Activated naive CD4-positive, alpha-beta T cell treated with anti-CD3 and anti-CD28 coated beads for 36 hours (primary cell): ENCODE data around the gene LRP1B. TPM values are rescaled to one million over a fixed set of nuclear protein-coding genes. Genes with fewer than 3 reads are reported as not detected.
"Not testable (repeated sequence)": the region's sequence is repeated elsewhere in the genome, so short reads cannot be mapped to it uniquely, and the experiment has no call there.

Experiments used
- CTCF ChIA-PET: fragments of 350-600 bp; sonication (Branson Sonifier 250); formaldehyde crosslinking; loops from one replicate; lab custom pipeline; 2021; ENCODE audit warnings: antibody characterized with exemption; lab: Charles Lee
- DNase-seq: peaks from one replicate; pipeline ENCODE4 v3.0.0-alpha.2; 2020
- H3K27ac Mint-ChIP-seq: one replicate; pipeline ENCODE4 v1.8.0; 2021; ENCODE audit warnings: mild to moderate bottlenecking, mixed read lengths
- H3K27me3 Mint-ChIP-seq: one replicate; pipeline ENCODE4 v1.8.0; 2021; ENCODE audit warnings: low read depth, mixed read lengths
- H3K36me3 Mint-ChIP-seq: one replicate; pipeline ENCODE4 v1.8.0; 2021; ENCODE audit warnings: low read depth, mixed read lengths
- H3K4me1 Mint-ChIP-seq: one replicate; pipeline ENCODE4 v1.8.0; 2021; ENCODE audit warnings: low read depth, mixed read lengths
- H3K4me3 Mint-ChIP-seq: one replicate; pipeline ENCODE4 v1.8.0; 2021; ENCODE audit warnings: mild to moderate bottlenecking, moderate library complexity, mixed read lengths
- H3K9me3 Mint-ChIP-seq: one replicate; pipeline ENCODE4 v1.8.0; 2021; ENCODE audit warnings: mixed read lengths
- intact Hi-C: fragments of 100-400 bp; cut with micrococcal nuclease; formaldehyde crosslinking; loops from one replicate; pipeline ENCODE4 v1.15.1; 2023
- total RNA-seq, 2 experiments: library from RNA; stranded (reverse); gene quantifications; one replicate each; pipeline ENCODE4 v1.2.3, GENCODE V29; 2021

Gene LRP1B
- total RNA-seq, 2 experiments from 2014 or later, result not detected

DNA sequence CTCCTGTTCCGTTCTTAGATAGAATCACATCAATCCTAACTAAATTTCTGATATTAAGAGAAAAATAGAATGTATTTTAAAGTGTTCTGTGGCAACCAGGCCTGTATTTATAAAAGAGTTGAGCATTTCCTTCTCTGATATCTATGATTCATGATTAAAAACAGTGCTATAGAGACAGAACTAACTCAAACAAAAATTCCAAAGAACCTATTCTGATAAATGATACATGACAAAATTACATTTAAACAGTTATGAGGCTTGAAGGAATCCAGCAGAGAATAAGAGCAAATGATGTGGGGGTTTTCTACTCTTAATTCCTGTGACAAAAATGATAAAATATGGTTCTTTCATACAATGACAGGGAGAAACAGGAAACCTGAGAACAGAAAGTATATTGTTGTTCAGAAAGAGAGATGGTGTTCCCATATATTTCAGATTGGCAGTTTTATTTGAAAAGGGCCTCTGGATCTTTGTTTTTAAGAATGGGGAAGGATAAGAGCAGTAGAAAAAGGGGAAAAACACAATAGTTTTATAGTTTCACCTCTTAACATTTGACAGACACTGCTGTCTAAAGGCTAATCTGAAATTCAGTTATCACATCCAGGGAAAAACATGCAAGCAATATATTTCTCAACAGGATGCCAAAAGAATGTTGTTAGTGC is 944.3 kb downstream of the LRP1B start:
- Mint-ChIP-seq H3K4me3 (no peak overlapping the region), H3K27me3 (no peaks in the 10 kb centered on the region), H3K36me3 (no peaks in the 10 kb centered on the region), H3K27ac (no peak overlapping the region), H3K4me1 (no peaks in the 10 kb centered on the region), H3K9me3 (peaks cover 2% of the 10 kb centered on the region)
- DNase-seq, result no peak
- intact Hi-C loops, result no loop called here
- CTCF ChIA-PET, result no interaction called here

DNA sequence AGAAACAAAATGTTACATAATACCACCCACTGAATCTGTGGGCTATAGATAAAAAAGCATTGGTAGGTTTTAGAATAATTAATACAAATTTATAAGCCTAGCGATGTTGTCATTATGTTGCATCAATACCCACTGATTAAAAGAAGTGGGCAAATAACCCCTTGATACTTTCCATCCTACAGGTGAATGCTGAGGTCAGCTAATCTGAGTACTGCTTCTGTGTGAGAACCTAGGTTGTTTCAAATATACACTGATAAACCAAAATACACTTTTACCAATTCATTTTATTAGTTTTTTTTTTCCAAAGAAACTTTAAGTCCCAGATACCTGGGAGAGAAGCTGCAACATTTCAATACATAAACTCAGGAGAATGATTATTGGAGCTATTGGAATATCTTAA is 948.6 kb downstream of the LRP1B start:
- no peak overlapping the region for H3K4me3 Mint-ChIP-seq

DNA sequence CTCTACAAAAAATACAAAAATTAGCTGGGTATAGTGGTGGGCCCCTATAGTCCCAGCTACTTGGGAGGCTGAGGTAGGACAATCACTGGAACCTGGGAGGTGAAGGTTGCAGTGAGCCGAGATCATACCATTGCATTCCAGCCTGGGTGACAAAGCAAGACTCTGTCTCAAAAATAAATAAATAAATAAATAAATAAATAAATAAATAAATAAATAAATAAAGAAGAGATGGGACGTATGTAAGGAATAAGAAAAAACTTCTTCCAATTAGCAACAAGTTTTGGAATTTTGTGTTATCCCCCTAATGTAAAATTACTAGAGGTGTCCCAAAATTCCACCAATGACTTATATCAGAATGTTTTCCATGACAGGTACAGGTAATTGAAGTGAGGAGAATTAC is 961.7 kb downstream of the LRP1B start:
- H3K9me3 Mint-ChIP-seq, DNase-seq, H3K27ac Mint-ChIP-seq, H3K4me3 Mint-ChIP-seq, H3K27me3 Mint-ChIP-seq, H3K4me1 Mint-ChIP-seq, intact Hi-C loops, H3K36me3 Mint-ChIP-seq, CTCF ChIA-PET: not testable (repeated sequence)

More for the DNA sequence above, 948.6 kb downstream of the LRP1B start:
- peaks cover 3% of the 10 kb centered on the region for H3K9me3 Mint-ChIP-seq
- H3K27ac Mint-ChIP-seq, result no peak overlapping the region
- intact Hi-C loops, result no loop called here
- no peaks in the 10 kb centered on the region for H3K4me1 Mint-ChIP-seq
- DNase-seq, result no peak
- H3K36me3 Mint-ChIP-seq, result no peaks in the 10 kb centered on the region
- CTCF ChIA-PET, result interaction anchor here (1.5 kb wide), 1 partner anchor 9 kb away, joined by 4 read pairs; no protein-coding TSS in a partner anchor
- H3K27me3 Mint-ChIP-seq, result no peaks in the 10 kb centered on the region

GRCh38 chr2:141162314-141162713 is 968.5 kb downstream of the LRP1B start:
- no peaks in the 10 kb centered on the region for H3K4me1 Mint-ChIP-seq
- peaks cover 6% of the 10 kb centered on the region for H3K9me3 Mint-ChIP-seq
- H3K36me3 Mint-ChIP-seq, result no peaks in the 10 kb centered on the region

DNA sequence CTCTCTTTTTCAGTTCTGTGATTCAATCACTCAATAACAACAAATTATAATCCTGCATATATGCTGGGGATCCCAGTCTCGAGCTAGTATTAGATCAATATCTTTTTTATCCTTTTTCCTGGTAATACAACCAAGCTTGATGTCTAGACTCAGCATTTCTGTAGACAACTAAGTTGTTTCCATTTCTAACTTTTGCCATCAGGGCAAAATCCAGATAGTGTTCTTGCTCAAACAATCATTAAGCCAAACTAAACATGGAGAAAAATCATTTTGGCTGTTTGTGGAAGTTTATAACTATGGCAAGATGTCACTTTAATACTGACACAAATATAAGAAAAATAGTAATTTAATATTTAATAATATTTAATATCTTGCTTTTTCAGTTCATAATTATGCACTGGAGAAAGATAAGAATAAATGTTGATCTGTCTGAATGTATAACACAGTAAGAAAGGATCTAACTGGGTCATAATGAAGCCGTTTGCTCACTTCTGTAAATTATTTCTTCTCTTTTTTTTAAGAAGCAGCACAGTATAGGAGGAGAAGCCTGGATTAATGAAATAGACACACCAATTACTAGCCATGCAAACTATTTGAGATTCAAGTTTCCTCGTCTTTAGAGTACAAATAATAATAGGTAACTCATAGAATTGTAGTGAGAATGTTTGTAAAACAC is 979.1 kb downstream of the LRP1B start:
- Mint-ChIP-seq H3K4me1 (no peaks in the 10 kb centered on the region), H3K27ac (no peak overlapping the region), H3K9me3 (peaks cover 2% of the 10 kb centered on the region), H3K36me3 (no peaks in the 10 kb centered on the region), H3K4me3 (no peak overlapping the region), H3K27me3 (no peaks in the 10 kb centered on the region)
- intact Hi-C loops, result no loop called here
- DNase-seq, result no peak
- CTCF ChIA-PET, result no interaction called here

More at GRCh38 chr2:141162314-141162713, 968.5 kb downstream of the LRP1B start:
- intact Hi-C loops, result no loop called here
- Mint-ChIP-seq H3K27ac (no peak overlapping the region), H3K4me3 (no peak overlapping the region), H3K27me3 (no peaks in the 10 kb centered on the region)
- DNase-seq, result no peak
- CTCF ChIA-PET, result no interaction called here

- Mint-ChIP-seq H3K4me1 (no peaks in the 10 kb centered on the region), H3K36me3 (no peaks in the 10 kb centered on the region), H3K4me3 (no peak overlapping the region), H3K27me3 (no peaks in the 10 kb centered on the region), H3K27ac (no peak overlapping the region), H3K9me3 (peaks cover 1% of the 10 kb centered on the region)
- no peak for DNase-seq
- CTCF ChIA-PET, result no interaction called here
- intact Hi-C loops, result no loop called here
Measured at GRCh38 chr2:141142025-141142424, 988.8 kb downstream of the LRP1B start.

DNA sequence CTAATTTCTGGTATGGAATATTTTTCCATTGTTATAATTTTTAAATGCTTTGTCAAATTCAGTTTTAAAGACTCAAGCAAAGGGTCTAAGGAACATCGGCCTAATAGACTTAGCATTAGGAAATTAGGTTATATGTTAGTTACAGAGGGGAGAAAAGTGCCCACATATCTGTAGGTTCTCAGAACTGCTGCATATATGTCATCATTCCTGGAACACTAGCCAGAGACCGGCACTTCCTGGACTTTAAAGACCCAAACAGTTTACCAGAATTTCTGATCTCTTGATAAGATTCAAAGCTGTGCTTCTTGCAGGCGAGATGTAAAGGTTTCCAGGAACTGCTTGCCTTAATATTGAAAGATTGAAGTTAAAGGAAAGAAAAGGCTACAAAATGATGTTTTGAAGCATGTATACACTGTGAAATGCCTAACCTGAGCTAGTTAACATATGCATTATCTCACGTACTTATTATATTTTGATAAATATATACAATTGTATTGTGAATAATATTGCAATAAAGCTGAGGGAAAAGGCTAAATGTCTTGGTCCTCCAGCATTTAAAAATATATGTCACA is 993.6 kb downstream of the LRP1B start:
- Mint-ChIP-seq H3K4me1 (no peaks in the 10 kb centered on the region), H3K27ac (no peak overlapping the region), H3K9me3 (peaks cover 7% of the 10 kb centered on the region), H3K27me3 (no peaks in the 10 kb centered on the region), H3K36me3 (no peaks in the 10 kb centered on the region), H3K4me3 (no peak overlapping the region)
- CTCF ChIA-PET, result interaction anchor here (0.5 kb wide), 1 partner anchor 233 kb away, joined by 3 read pairs; no protein-coding TSS in a partner anchor
- intact Hi-C loops, result no loop called here
- DNase-seq, result no peak

DNA sequence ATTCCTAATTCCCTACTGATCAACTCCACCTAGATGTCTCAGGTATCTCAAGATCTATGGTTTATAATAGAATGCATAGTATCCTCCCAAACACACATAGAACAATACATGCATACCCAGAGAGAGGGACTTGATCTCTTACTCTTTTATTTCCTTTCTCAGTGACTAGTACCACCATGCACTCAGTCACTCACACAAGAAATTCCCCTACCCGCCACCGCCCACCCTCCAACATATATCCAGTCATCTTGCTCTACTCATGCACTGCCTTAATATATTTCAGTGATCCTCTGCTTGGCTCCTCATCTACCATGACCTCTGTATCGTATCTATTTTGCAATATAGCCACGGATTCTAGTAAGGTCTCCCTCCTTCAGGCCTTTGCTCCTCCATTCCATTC is 996.9 kb downstream of the LRP1B start:
- CTCF ChIA-PET, result no interaction called here
- H3K4me1 Mint-ChIP-seq, result no peaks in the 10 kb centered on the region
- no peak overlapping the region for H3K4me3 Mint-ChIP-seq
- intact Hi-C loops, result no loop called here
- H3K36me3 Mint-ChIP-seq, result no peaks in the 10 kb centered on the region
- H3K27ac Mint-ChIP-seq, result no peak overlapping the region
- DNase-seq, result no peak
- H3K27me3 Mint-ChIP-seq, result no peaks in the 10 kb centered on the region
- H3K9me3 Mint-ChIP-seq, result peaks cover 10% of the 10 kb centered on the region

GRCh38 chr2:141125432-141125831 is 1005.4 kb downstream of the LRP1B start:
- Mint-ChIP-seq H3K9me3 (peaks cover 9% of the 10 kb centered on the region), H3K27me3 (no peaks in the 10 kb centered on the region), H3K36me3 (no peaks in the 10 kb centered on the region), H3K4me3 (no peak overlapping the region), H3K4me1 (no peaks in the 10 kb centered on the region), H3K27ac (no peak overlapping the region)
- DNase-seq, result no peak
- intact Hi-C loops, result no loop called here
- CTCF ChIA-PET, result no interaction called here

DNA sequence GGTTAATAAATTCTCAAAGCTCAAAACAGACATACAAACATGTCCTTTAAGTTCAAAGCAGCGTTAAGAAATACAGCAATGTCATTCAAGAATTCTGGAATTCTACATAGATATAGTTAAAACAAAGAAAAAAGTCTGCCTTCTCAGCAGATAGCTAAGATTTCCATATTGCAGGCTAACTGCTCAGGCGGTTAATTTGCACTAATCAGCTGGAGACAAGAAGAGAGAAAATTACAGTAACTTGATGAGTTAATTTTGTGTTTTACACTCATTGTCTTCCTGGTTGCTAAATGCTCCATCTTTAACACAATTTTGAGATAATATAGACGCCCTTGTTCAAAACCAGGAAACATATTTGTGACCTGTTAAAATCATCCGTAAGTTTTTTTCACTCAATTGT is 1012.0 kb downstream of the LRP1B start:
- Mint-ChIP-seq H3K36me3 (no peaks in the 10 kb centered on the region), H3K4me3 (no peak overlapping the region), H3K4me1 (no peaks in the 10 kb centered on the region), H3K9me3 (peaks cover 2% of the 10 kb centered on the region), H3K27me3 (no peaks in the 10 kb centered on the region), H3K27ac (no peak overlapping the region)
- CTCF ChIA-PET, result no interaction called here
- DNase-seq, result no peak
- intact Hi-C loops, result no loop called here

GRCh38 chr2:141113301-141113700 is 1017.5 kb downstream of the LRP1B start:
- no peak overlapping the region for H3K27ac Mint-ChIP-seq
- H3K36me3 Mint-ChIP-seq, result no peaks in the 10 kb centered on the region
- no peaks in the 10 kb centered on the region for H3K9me3 Mint-ChIP-seq
- DNase-seq, result no peak
- CTCF ChIA-PET, result no interaction called here
- H3K27me3 Mint-ChIP-seq, result no peaks in the 10 kb centered on the region
- H3K4me1 Mint-ChIP-seq, result no peaks in the 10 kb centered on the region
- intact Hi-C loops, result no loop called here
- H3K4me3 Mint-ChIP-seq, result no peak overlapping the region

- no peaks in the 10 kb centered on the region for H3K27me3 Mint-ChIP-seq
- CTCF ChIA-PET, result interaction anchor here (1.0 kb wide), 1 partner anchor 132 kb away, joined by 3 read pairs; no protein-coding TSS in a partner anchor
Measured at GRCh38 chr2:141109633-141110032, 1021.2 kb downstream of the LRP1B start.

DNA sequence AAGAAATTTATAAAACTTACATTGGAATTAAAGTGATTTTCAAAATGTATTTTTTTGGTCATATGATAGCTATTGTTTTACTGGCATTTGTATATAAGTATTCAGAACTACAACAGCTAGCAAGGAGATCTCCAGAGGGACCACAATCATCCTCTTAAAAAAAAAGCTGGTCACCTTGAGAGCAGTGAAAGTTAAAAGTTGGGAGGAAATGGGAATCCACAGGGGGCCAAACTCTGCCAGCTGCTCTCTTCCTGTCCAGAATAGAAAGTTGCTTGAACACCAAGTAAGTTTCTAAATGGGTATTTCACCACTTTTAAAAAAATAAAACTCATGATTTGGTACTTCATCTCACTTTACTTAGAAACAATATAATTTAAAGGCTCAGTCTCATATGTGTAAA is 1025.1 kb downstream of the LRP1B start:
- Mint-ChIP-seq H3K36me3 (no peaks in the 10 kb centered on the region), H3K9me3 (peaks cover 2% of the 10 kb centered on the region), H3K4me1 (no peaks in the 10 kb centered on the region), H3K27me3 (no peaks in the 10 kb centered on the region), H3K27ac (no peak overlapping the region), H3K4me3 (no peak overlapping the region)
- CTCF ChIA-PET, result no interaction called here
- DNase-seq, result no peak
- intact Hi-C loops, result no loop called here

More at GRCh38 chr2:141109633-141110032, 1021.2 kb downstream of the LRP1B start:
- no peaks in the 10 kb centered on the region for H3K4me1 Mint-ChIP-seq
- no peak overlapping the region for H3K4me3 Mint-ChIP-seq
- intact Hi-C loops, result no loop called here
- H3K27ac Mint-ChIP-seq, result no peak overlapping the region
- DNase-seq, result no peak
- H3K9me3 Mint-ChIP-seq, result no peaks in the 10 kb centered on the region
- H3K36me3 Mint-ChIP-seq, result no peaks in the 10 kb centered on the region
